Measurements from ENCODE around the gene KRT17. TPM values are rescaled to one million over a fixed set of nuclear protein-coding genes. Genes with fewer than 3 reads are reported as not detected.
"Not testable (repeated sequence)": the region's sequence is repeated elsewhere in the genome, so short reads cannot be mapped to it uniquely, and the experiment has no call there.

The KRT17 gene
- total RNA-seq, 2 donors from 2014 or later, result 0.70 TPM; not detected in 1

DNA sequence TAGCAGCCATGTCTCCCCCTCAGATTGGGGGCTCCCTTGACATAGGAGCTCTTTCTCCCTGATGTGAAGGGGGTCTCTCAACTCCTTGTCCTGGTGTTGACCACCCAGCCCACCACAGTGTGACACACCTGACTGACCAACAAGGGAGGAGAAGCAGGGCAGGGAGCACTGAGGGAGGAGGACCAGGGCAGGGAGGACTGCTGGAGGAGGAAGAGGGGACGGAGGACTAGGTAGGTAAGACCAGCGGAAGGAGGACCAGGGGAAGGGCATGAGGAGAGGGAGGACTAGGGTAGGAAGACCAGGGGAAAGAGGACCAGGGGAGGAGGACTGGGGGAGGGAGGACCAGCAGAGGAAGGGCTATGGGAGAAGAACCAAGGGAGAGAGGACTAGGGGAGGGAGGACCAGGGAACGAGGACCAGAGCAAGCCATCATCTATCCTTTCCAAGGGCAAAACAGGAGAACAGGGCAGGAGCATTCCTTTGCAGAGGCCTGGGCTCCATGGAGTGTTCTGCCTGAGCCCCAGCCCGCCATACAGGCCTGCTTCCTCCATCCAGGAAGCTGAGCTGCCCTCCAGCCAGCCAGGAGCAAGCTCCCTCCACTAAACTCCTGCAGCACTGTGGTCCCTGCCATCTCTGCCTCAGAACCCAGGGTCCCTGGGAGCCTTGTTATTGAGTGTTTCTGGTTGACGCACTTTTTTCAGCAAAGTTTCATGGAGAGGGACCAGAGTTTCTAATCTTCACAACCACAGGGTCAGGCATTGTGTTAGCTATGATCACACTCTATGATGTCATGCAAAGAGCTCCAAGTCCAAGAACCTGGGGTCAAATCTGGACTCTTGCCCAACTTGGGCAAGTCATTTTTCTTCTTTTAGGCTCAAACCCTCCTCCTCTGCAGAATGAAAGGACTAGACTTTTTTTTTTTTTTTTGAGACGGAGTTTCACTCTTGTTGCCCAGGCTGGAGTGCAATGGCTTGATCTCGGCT lies 15.4 kb upstream of the KRT17 start:
- ATAC-seq (no peak), DNase-seq (no peak)
- intact Hi-C loops (cut with DNase I, micrococcal nuclease), result loop anchor here (10.0 kb wide), 2 partner anchors 85 to 725 kb away; no protein-coding TSS in a partner anchor

GRCh38 chr17:41638941-41639340 lies 14.6 kb upstream of the KRT17 start:
- ATAC-seq (no peak), DNase-seq (no peak)
- intact Hi-C loops (cut with DNase I, micrococcal nuclease), result no loop called here

- ATAC-seq (peak; percentile 37), DNase-seq (no peak)
- intact Hi-C loops (cut with DNase I, micrococcal nuclease), result no loop called here
These were observed 13.8 kb upstream of the KRT17 start for GRCh38 chr17:41638194-41638593.

DNA sequence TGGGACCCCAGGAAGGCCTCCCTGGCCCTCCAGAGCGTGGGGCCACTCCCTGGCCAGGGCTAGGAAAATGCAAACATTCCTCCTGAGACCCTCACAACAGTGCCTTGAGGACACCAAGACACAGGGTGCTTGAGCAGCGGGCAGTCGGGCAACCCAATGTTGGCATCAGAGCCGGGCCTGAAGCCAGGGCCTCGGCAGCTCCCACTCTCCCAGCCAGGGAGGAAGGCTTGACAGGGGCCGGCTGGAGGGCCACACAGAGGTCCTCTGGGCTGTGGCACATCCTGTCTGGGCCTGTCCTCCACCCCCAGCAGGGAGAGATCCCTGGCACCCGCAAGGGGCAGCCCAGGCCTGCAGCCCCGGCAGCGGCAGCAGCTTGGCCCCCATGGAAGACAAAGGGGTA lies 12.3 kb upstream of the KRT17 start:
- intact Hi-C loops (cut with DNase I, micrococcal nuclease), result no loop called here
- ATAC-seq (no peak), DNase-seq (no peak)

- ATAC-seq (peak; percentile 43), DNase-seq (peak in 1 of 2 donors; percentile 28)
- intact Hi-C loops (cut with DNase I, micrococcal nuclease), result no loop called here
These were observed 11.0 kb upstream of the KRT17 start for GRCh38 chr17:41635121-41636097.

GRCh38 chr17:41634639-41635038 lies 10.3 kb upstream of the KRT17 start:
- intact Hi-C loops (cut with DNase I, micrococcal nuclease), result no loop called here
- ATAC-seq (no peak), DNase-seq (no peak)

GRCh38 chr17:41633556-41634199 lies 9.3 kb upstream of the KRT17 start:
- DNase-seq, result no peak
- ATAC-seq, result no peak
- intact Hi-C loops (cut with DNase I, micrococcal nuclease), result no loop called here

- intact Hi-C loops (cut with DNase I, micrococcal nuclease), result no loop called here
- DNase-seq (no peak), ATAC-seq (no peak)
These were observed 8.2 kb upstream of the KRT17 start for GRCh38 chr17:41632482-41633105.

DNA sequence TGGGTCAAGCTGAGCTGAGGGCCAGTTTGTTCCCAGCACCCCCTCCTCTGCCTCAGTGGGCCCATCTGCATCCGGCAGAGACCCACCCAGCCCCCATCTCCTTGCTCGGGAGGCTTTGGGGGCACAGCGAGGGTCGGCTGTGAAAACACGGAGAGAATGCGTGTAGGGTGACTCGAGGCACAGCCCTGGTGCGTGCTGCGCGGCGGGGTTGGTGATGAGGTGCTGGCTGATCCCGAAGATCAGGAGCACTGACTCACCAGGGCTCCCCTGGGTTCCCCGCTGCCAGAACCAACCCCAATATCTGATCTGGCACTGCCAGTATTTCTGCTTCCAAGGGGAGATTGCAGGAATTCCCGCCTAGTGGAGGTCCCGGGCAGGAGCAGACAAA lies 7.5 kb upstream of the KRT17 start:
- no peak for ATAC-seq
- intact Hi-C loops (cut with DNase I, micrococcal nuclease), result no loop called here
- no peak for DNase-seq

DNA sequence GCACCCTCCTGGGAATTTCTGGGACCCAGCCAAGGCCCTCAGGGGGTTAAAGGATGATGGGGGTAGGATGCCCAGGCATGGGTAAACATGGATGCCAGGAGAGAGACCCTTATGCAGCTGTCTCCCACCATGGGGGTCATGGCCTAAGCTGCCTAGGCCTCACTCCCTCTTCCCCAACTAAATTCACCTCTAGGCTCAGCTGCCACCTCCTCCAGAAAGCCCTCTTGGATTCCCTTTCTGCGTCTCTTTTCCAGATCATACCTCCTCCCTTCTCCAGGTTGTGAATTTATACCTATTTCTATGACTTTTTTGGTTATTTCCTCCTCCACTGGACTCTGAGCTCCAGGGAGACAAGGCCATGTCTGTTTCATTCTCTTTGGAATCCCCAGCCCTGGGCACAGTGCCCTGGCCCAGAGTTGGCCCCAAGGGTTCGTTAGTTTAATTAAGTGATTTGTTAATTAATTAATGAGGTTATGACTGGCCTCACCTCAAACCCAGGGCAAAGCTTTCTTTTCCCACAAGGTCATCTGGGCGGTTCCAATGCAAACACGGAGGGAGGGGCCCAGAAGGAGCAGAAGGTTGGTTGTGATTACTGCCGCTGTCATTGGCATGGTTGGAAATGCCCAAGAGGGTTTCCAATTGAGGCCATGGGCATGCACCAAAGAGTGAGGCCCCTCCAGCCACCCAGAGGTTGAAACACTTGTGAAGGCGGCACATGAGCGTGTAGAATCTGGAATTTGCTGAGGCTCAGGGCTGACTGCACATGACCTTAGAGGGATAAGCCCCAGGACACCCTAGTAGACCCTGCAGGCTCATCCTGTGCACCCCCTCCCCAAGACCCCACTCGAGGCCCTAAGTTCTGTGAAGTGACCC lies 6.9 kb upstream of the KRT17 start:
- DNase-seq, result no peak
- intact Hi-C loops (cut with DNase I, micrococcal nuclease), result no loop called here
- ATAC-seq, result peak; percentile 45

DNA sequence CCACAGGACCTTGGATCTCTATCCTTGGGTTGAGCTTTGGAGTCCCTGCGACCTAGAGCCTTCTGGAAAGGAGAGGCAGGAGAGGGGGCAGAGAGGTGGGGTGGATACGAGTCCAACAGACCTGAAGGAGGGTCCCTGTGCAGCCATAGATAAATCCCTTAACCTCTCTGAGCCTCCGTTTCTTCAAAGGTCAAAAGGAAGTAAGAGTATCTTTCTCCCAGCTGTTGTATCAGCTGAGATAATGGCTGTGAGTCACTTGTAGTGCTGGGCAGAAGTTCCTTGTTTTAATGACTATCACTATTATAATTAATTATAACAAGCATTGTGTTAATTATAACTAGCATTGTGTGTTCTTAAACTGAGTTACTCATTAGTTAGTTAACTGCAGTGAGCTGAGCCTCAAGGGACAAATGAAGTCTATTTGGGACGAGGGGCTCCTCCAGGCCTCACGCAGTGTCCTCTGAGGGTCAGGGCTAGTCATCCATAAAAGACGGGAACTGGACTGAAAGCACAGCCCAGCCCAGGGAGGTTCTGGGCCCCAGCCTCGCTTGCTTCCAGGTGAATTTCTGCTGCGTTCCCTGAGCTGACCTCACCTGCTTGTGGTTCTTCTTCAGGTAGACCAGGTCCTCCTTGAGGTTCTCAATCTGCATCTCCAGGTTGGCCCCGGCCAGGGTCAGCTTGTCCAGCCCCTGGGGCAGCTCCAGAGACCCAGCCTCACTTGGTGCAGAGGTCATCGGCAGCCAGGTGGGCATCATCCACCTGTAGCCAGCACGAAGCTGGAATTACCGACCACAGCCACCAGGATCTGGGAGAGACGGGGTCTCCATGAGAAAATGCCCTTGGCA lies 5.7 kb upstream of the KRT17 start:
- intact Hi-C loops (cut with DNase I, micrococcal nuclease), result no loop called here
- DNase-seq (no peak), ATAC-seq (no peak)

DNA sequence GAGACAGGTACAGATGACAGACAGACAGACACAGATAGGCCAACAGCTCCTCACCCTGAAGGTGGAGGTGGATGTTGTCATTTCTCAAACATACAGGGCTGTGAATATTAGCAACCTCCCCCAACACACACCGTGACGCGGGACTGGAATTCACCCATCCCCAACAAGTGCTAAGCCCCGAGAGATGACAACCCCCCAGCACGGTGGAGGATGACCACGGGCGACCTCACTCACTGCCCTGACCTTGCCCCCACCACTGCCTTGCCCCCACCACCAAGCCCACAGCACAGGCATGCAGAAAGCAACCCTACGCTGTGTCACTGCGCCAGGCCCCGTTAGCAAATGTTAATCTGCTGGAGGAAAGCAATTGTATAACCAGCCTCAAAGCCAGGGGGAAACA lies 4.9 kb upstream of the KRT17 start:
- no peak for DNase-seq
- intact Hi-C loops (cut with DNase I, micrococcal nuclease), result no loop called here
- ATAC-seq, result no peak

DNA sequence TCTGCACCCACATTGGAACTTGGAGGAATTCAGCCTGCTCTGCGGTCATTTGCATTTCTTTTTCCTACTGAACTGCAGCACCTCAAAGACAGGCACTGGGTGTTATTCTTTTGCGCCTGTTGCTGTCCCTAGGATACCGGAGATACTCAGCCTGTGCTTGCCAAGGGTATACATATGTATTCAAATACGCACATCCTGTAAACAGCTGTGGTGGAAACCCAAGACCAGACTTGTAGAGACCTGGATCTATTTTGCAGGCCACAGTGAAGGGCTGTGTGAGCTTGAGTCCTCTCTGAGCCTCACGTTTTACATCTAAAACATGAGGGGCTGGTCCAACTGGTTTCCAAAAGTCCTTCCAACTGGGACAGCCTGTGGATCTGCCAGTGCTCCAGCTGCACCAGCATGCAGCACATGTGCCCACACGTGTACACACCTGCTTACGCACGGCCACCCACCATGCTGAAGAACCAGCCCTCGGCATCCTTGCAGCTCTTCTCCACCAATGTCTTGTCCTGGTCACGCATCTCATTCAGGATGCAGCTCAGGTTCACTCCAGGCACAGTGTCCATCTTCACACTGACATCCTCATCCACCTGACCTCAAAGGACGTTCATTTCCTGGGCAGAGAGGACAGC lies 4.4 kb upstream of the KRT17 start:
- DNase-seq; ATAC-seq; intact Hi-C loops (cut with DNase I, micrococcal nuclease): not testable (repeated sequence)

GRCh38 chr17:41628073-41628370 lies 3.6 kb upstream of the KRT17 start:
- intact Hi-C loops (cut with DNase I, micrococcal nuclease); ATAC-seq; DNase-seq: not testable (repeated sequence)

DNA sequence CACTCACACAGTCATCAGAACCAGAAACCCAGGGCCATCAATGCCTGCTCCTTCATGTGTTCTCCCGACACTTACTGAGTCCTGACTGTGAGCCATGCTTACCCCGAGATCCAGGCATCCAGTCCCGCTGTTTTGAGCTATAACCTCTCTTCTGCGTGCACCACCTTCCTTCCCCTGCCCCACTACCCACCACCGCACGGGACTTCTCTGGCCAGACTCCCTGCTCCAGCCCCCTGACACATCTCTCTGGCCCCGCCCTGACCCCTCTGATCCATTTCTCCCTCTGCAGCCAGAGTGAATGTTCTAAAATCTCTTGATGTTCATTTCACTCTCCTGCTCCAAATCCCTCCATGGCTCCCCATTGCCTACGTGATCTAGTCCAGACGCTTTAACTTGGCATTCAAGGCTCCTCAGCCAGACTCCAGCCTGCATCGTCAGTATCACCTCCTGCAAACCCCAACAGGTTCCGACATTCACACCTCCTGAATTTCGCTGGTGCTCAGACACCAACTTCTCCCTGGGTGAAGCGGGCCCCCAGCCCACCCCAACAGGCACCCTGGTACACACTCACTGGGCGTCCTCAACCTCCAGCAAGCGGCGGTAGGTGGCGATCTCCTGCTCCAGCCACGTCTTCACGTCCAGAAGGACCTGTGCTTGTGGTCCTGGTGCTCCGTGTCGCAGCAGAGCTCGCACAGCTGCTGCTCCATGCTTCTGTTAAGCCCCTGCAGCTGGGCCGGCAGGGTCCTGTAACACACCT lies 3.1 kb upstream of the KRT17 start:
- intact Hi-C loops (cut with DNase I, micrococcal nuclease), result no loop called here
- DNase-seq (no peak), ATAC-seq (no peak)

- ATAC-seq; DNase-seq; intact Hi-C loops (cut with DNase I, micrococcal nuclease): not testable (repeated sequence)
These were observed 2.5 kb upstream of the KRT17 start for GRCh38 chr17:41626914-41627295.
